Heart left ventricle (tissue), 13 donors: ENCODE results near the gene MTHFR.

Experiments used
- POLR2A ChIP-seq, 2 donors: fragments of 450-650 bp; IDR thresholded peaks; one replicate each; pipeline ENCODE4 v1.6.1; 2017; ENCODE audit warnings: antibody characterized with exemption in 2 of 2, mild to moderate bottlenecking in 2 of 2, moderate library complexity in 2 of 2
- TF ChIP-seq, protein P1 (sequence below), 12 donors: fragments of 200-600 bp; sonication (generic) in 4 of 12; IDR thresholded peaks; one replicate each; pipeline versions ENCODE4 v1.5.0 to v1.8.0; 2018 to 2022; ENCODE audit warnings: antibody characterized with exemption in 12 of 12, mild to moderate bottlenecking in 5 of 12
- donor health status: ischemic (EF 13 %, LVEDD 7.1; RV severe dilation, severe dysfunction).
- donor health status: DM: no; HTN: yes; CAD: no.
- donor health status: DM: no; HTN: no; CAD: no.
- donor health status: ischemic (EF 25% LVEDD 6.9; RV normal size, moderate dysfunction).
- donor health status: ischemic (EF 25% LVEDD 5.7; RV mildly dilated, moderate dysfunction).
- donor health status: ischemic (EF 35%, LVEDD 5.7; RV mildly dilated, moderate dysfunction).
- donor health status: nonischemic (EF 11% LVEDD 7.7; RV severe dilation, severe dysfunction).
- donor health status: DM: yes; HTN: yes; CAD: no.
- donor health status: PGD.
- donor health status: ischemic (EF 29% LVEDD 5.4; RV normal size, mild dysfunction).
- donor health status: nonischemic (EF 23%, LVEDD 6.1; RV moderate dilation, normal function).

GRCh38 chr1:11767922-11768704 is 37.7 kb downstream of the MTHFR start:
- TF ChIP-seq, protein P1, sequence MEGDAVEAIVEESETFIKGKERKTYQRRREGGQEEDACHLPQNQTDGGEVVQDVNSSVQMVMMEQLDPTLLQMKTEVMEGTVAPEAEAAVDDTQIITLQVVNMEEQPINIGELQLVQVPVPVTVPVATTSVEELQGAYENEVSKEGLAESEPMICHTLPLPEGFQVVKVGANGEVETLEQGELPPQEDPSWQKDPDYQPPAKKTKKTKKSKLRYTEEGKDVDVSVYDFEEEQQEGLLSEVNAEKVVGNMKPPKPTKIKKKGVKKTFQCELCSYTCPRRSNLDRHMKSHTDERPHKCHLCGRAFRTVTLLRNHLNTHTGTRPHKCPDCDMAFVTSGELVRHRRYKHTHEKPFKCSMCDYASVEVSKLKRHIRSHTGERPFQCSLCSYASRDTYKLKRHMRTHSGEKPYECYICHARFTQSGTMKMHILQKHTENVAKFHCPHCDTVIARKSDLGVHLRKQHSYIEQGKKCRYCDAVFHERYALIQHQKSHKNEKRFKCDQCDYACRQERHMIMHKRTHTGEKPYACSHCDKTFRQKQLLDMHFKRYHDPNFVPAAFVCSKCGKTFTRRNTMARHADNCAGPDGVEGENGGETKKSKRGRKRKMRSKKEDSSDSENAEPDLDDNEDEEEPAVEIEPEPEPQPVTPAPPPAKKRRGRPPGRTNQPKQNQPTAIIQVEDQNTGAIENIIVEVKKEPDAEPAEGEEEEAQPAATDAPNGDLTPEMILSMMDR (IDR thresholded peaks at IDR 0.05) = no peak
- TF ChIP-seq POLR2A (IDR thresholded peaks at IDR 0.05) = no peak
